ENCODE data around the gene ABO.

Gene ABO

GRCh38 chr9:133268335-133269056, 6.5 kb downstream of the ABO start:
- peaks cover 6% of the 10 kb centered on the region for H3K9me3 ChIP-seq (ENCODE audit: low read length)
- no peak overlapping the region for H3K4me3 ChIP-seq (ENCODE audit: low read length)
- no peaks in the 10 kb centered on the region for H3K36me3 ChIP-seq (ENCODE audit: insufficient read depth, low read length)
- H3K4me1 ChIP-seq (ENCODE audit: insufficient read depth, low read length), result no peaks in the 10 kb centered on the region
- peaks cover 23% of the 10 kb centered on the region for H3K27me3 ChIP-seq (ENCODE audit: insufficient read depth, low read length)
- no peak overlapping the region for H2AFZ ChIP-seq (ENCODE audit: low read depth, low read length)

- H3K9me3 ChIP-seq (ENCODE audit: low read length), result no peaks in the 10 kb centered on the region
- no peak overlapping the region for H3K4me3 ChIP-seq (ENCODE audit: low read length)
- H3K4me1 ChIP-seq (ENCODE audit: insufficient read depth, low read length), result no peaks in the 10 kb centered on the region
- H2AFZ ChIP-seq (ENCODE audit: low read depth, low read length), result no peak overlapping the region
- peaks cover 12% of the 10 kb centered on the region for H3K27me3 ChIP-seq (ENCODE audit: insufficient read depth, low read length)
- H3K36me3 ChIP-seq (ENCODE audit: insufficient read depth, low read length), result no peaks in the 10 kb centered on the region
Measured at GRCh38 chr9:133264235-133264764, 10.7 kb downstream of the ABO start.

GRCh38 chr9:133263557-133263956, 11.4 kb downstream of the ABO start:
- peaks cover 12% of the 10 kb centered on the region for H3K27me3 ChIP-seq (ENCODE audit: insufficient read depth, low read length)
- H3K4me3 ChIP-seq (ENCODE audit: low read length), result no peak overlapping the region
- H3K36me3 ChIP-seq (ENCODE audit: insufficient read depth, low read length), result no peaks in the 10 kb centered on the region
- H3K9me3 ChIP-seq (ENCODE audit: low read length), result no peaks in the 10 kb centered on the region
- H2AFZ ChIP-seq (ENCODE audit: low read depth, low read length), result no peak overlapping the region
- H3K4me1 ChIP-seq (ENCODE audit: insufficient read depth, low read length), result no peaks in the 10 kb centered on the region

- no peaks in the 10 kb centered on the region for H3K4me1 ChIP-seq (ENCODE audit: insufficient read depth, low read length)
- H3K36me3 ChIP-seq (ENCODE audit: insufficient read depth, low read length), result no peaks in the 10 kb centered on the region
- no peaks in the 10 kb centered on the region for H3K9me3 ChIP-seq (ENCODE audit: low read length)
- no peak overlapping the region for H3K4me3 ChIP-seq (ENCODE audit: low read length)
- H2AFZ ChIP-seq (ENCODE audit: low read depth, low read length), result no peak overlapping the region
- H3K27me3 ChIP-seq (ENCODE audit: insufficient read depth, low read length), result peaks cover 12% of the 10 kb centered on the region
Measured at GRCh38 chr9:133262226-133262625, 12.8 kb downstream of the ABO start.

GRCh38 chr9:133261753-133262120, 13.3 kb downstream of the ABO start:
- no peak overlapping the region for H2AFZ ChIP-seq (ENCODE audit: low read depth, low read length)
- no peaks in the 10 kb centered on the region for H3K9me3 ChIP-seq (ENCODE audit: low read length)
- no peak overlapping the region for H3K4me3 ChIP-seq (ENCODE audit: low read length)
- peaks cover 12% of the 10 kb centered on the region for H3K27me3 ChIP-seq (ENCODE audit: insufficient read depth, low read length)
- H3K4me1 ChIP-seq (ENCODE audit: insufficient read depth, low read length), result no peaks in the 10 kb centered on the region
- H3K36me3 ChIP-seq (ENCODE audit: insufficient read depth, low read length), result no peaks in the 10 kb centered on the region

GRCh38 chr9:133261103-133261752, 13.8 kb downstream of the ABO start:
- Histone ChIP-seq H3K4me1 (ENCODE audit: insufficient read depth, low read length) (no peaks in the 10 kb centered on the region), H3K4me3 (ENCODE audit: low read length) (no peak overlapping the region), H3K9me3 (ENCODE audit: low read length) (no peaks in the 10 kb centered on the region), H3K27me3 (ENCODE audit: insufficient read depth, low read length) (peaks cover 12% of the 10 kb centered on the region), H2AFZ (ENCODE audit: low read depth, low read length) (no peak overlapping the region), H3K36me3 (ENCODE audit: insufficient read depth, low read length) (no peaks in the 10 kb centered on the region)

- no peaks in the 10 kb centered on the region for H3K9me3 ChIP-seq (ENCODE audit: low read length)
- H3K4me3 ChIP-seq (ENCODE audit: low read length), result no peak overlapping the region
Measured at GRCh38 chr9:133260334-133261102, 14.5 kb downstream of the ABO start.

GRCh38 chr9:133258061-133259015, 16.7 kb downstream of the ABO start:
- Histone ChIP-seq H3K9me3 (ENCODE audit: low read length) (no peaks in the 10 kb centered on the region), H2AFZ (ENCODE audit: low read depth, low read length) (no peak overlapping the region), H3K27me3 (ENCODE audit: insufficient read depth, low read length) (peaks cover 12% of the 10 kb centered on the region), H3K36me3 (ENCODE audit: insufficient read depth, low read length) (no peaks in the 10 kb centered on the region), H3K4me3 (ENCODE audit: low read length) (no peak overlapping the region), H3K4me1 (ENCODE audit: insufficient read depth, low read length) (no peaks in the 10 kb centered on the region)

More at GRCh38 chr9:133260334-133261102, 14.5 kb downstream of the ABO start:
- no peak overlapping the region for H2AFZ ChIP-seq (ENCODE audit: low read depth, low read length)
- no peaks in the 10 kb centered on the region for H3K36me3 ChIP-seq (ENCODE audit: insufficient read depth, low read length)
- peaks cover 12% of the 10 kb centered on the region for H3K27me3 ChIP-seq (ENCODE audit: insufficient read depth, low read length)
- no peaks in the 10 kb centered on the region for H3K4me1 ChIP-seq (ENCODE audit: insufficient read depth, low read length)

GRCh38 chr9:133257465-133257956, 17.5 kb downstream of the ABO start:
- no peaks in the 10 kb centered on the region for H3K9me3 ChIP-seq (ENCODE audit: low read length)
- H3K4me1 ChIP-seq (ENCODE audit: insufficient read depth, low read length), result no peaks in the 10 kb centered on the region
- no peak overlapping the region for H2AFZ ChIP-seq (ENCODE audit: low read depth, low read length)
- peaks cover 18% of the 10 kb centered on the region for H3K27me3 ChIP-seq (ENCODE audit: insufficient read depth, low read length)
- no peak overlapping the region for H3K4me3 ChIP-seq (ENCODE audit: low read length)
- H3K36me3 ChIP-seq (ENCODE audit: insufficient read depth, low read length), result no peaks in the 10 kb centered on the region

- Histone ChIP-seq H3K36me3 (ENCODE audit: insufficient read depth, low read length) (no peaks in the 10 kb centered on the region), H3K27me3 (ENCODE audit: insufficient read depth, low read length) (peaks cover 16% of the 10 kb centered on the region)
Measured at GRCh38 chr9:133256686-133257091, 18.3 kb downstream of the ABO start.

GRCh38 chr9:133256136-133256461, 18.9 kb downstream of the ABO start:
- peaks cover 18% of the 10 kb centered on the region for H3K27me3 ChIP-seq (ENCODE audit: insufficient read depth, low read length)
- no peak overlapping the region for H3K4me3 ChIP-seq (ENCODE audit: low read length)
- no peak overlapping the region for H2AFZ ChIP-seq (ENCODE audit: low read depth, low read length)
- no peaks in the 10 kb centered on the region for H3K36me3 ChIP-seq (ENCODE audit: insufficient read depth, low read length)
- H3K9me3 ChIP-seq (ENCODE audit: low read length), result no peaks in the 10 kb centered on the region
- H3K4me1 ChIP-seq (ENCODE audit: insufficient read depth, low read length), result no peaks in the 10 kb centered on the region

More at GRCh38 chr9:133256686-133257091, 18.3 kb downstream of the ABO start:
- Histone ChIP-seq H2AFZ (ENCODE audit: low read depth, low read length) (no peak overlapping the region), H3K4me3 (ENCODE audit: low read length) (no peak overlapping the region), H3K9me3 (ENCODE audit: low read length) (no peaks in the 10 kb centered on the region), H3K4me1 (ENCODE audit: insufficient read depth, low read length) (no peaks in the 10 kb centered on the region)

GRCh38 chr9:133255371-133256135, 19.4 kb downstream of the ABO start:
- Histone ChIP-seq H3K27me3 (ENCODE audit: insufficient read depth, low read length) (peaks cover 18% of the 10 kb centered on the region), H2AFZ (ENCODE audit: low read depth, low read length) (no peak overlapping the region), H3K4me1 (ENCODE audit: insufficient read depth, low read length) (no peaks in the 10 kb centered on the region), H3K9me3 (ENCODE audit: low read length) (no peaks in the 10 kb centered on the region), H3K36me3 (ENCODE audit: insufficient read depth, low read length) (no peaks in the 10 kb centered on the region), H3K4me3 (ENCODE audit: low read length) (no peak overlapping the region)

Measured in neuron (in vitro differentiated cells).